ENCODE results near the gene BMP6.

- TF ChIP-seq CTCF (IDR thresholded peaks at IDR 0.05) (no peak), POLR2A (IDR thresholded peaks at IDR 0.05) (no peak)
These were observed 59.5 kb downstream of the BMP6 start for GRCh38 chr6:7785243-7786035.
